H7 (cell line): Measurements from ENCODE around the gene GOLGA6L9. TPM values are rescaled to one million over a fixed set of nuclear protein-coding genes. Genes with fewer than 3 reads are reported as not detected.
"Not testable (repeated sequence)": the region's sequence is repeated elsewhere in the genome, so short reads cannot be mapped to it uniquely, and the experiment has no call there.

ENCODE experiments used
- DNase-seq: peaks from one replicate; pipeline ENCODE4 v3.0.0; 2012
- H3K27me3 ChIP-seq: 2 replicates; pipeline ENCODE4 v1.6.0; 2011; ENCODE audit warnings: mild to moderate bottlenecking, low read length; ENCODE audit not compliant: control insufficient read depth, insufficient read depth
- H3K36me3 ChIP-seq: replicated peaks from 2 replicates; pipeline ENCODE4 v1.5.1; 2011; ENCODE audit warnings: low read length; ENCODE audit not compliant: control insufficient read depth, insufficient read depth
- H3K4me3 ChIP-seq: 2 replicates; pipeline ENCODE4 v1.5.1; 2011; ENCODE audit warnings: low read depth, mild to moderate bottlenecking, control low read depth, low read length, moderate library complexity; ENCODE audit not compliant: insufficient read depth
- total RNA-seq: library from RNA; depleted of rRNA; stranded (reverse); fragments of >200 nt; shearing (Covaris generic); gene quantifications from 2 replicates; pipeline ENCODE4 v1.2.3, GENCODE V29; 2014

Gene GOLGA6L9
- total RNA-seq, 1 experiment from 2014 or later = 2.5 TPM

- H3K27me3 ChIP-seq, DNase-seq, H3K36me3 ChIP-seq, H3K4me3 ChIP-seq: not testable (repeated sequence)
Observed at GRCh38 chr15:82414525-82415191, 15.0 kb upstream of the GOLGA6L9 start.

- not testable (repeated sequence) for H3K4me3 ChIP-seq, H3K36me3 ChIP-seq, DNase-seq, H3K27me3 ChIP-seq
Observed at GRCh38 chr15:82420516-82420915, 9.1 kb upstream of the GOLGA6L9 start.

GRCh38 chr15:82420966-82421365, 8.7 kb upstream of the GOLGA6L9 start:
- DNase-seq, H3K4me3 ChIP-seq, H3K27me3 ChIP-seq, H3K36me3 ChIP-seq: not testable (repeated sequence)

GRCh38 chr15:82427117-82427516, 2.5 kb upstream of the GOLGA6L9 start:
- not testable (repeated sequence) for DNase-seq, H3K27me3 ChIP-seq, H3K4me3 ChIP-seq, H3K36me3 ChIP-seq

- peak overlapping the region; percentile 28 for H3K4me3 ChIP-seq
- not testable (repeated sequence) for H3K36me3 ChIP-seq, DNase-seq, H3K27me3 ChIP-seq
Observed at GRCh38 chr15:82445420-82445819, 15.8 kb downstream of the GOLGA6L9 start.

GRCh38 chr15:82457336-82457735, 27.7 kb downstream of the GOLGA6L9 start:
- not testable (repeated sequence) for H3K4me3 ChIP-seq, H3K36me3 ChIP-seq, H3K27me3 ChIP-seq, DNase-seq

GRCh38 chr15:82465629-82466028, 36.0 kb downstream of the GOLGA6L9 start:
- not testable (repeated sequence) for DNase-seq, H3K4me3 ChIP-seq, H3K27me3 ChIP-seq, H3K36me3 ChIP-seq

- H3K27me3 ChIP-seq = not testable (repeated sequence)
Observed at GRCh38 chr15:82468205-82468604, 38.6 kb downstream of the GOLGA6L9 start.

GRCh38 chr15:82469381-82469780, 39.8 kb downstream of the GOLGA6L9 start:
- not testable (repeated sequence) for H3K4me3 ChIP-seq, H3K27me3 ChIP-seq, H3K36me3 ChIP-seq, DNase-seq

More at GRCh38 chr15:82468205-82468604, 38.6 kb downstream of the GOLGA6L9 start:
- DNase-seq, H3K36me3 ChIP-seq, H3K4me3 ChIP-seq: not testable (repeated sequence)

GRCh38 chr15:82472269-82472982, 42.8 kb downstream of the GOLGA6L9 start:
- not testable (repeated sequence) for H3K4me3 ChIP-seq, H3K27me3 ChIP-seq, H3K36me3 ChIP-seq
- peak; percentile 71 for DNase-seq

- H3K27me3 ChIP-seq, DNase-seq, H3K4me3 ChIP-seq, H3K36me3 ChIP-seq: not testable (repeated sequence)
Observed at GRCh38 chr15:82474596-82475325, 45.1 kb downstream of the GOLGA6L9 start.

- H3K4me3 ChIP-seq, H3K27me3 ChIP-seq, DNase-seq: not testable (repeated sequence)
Observed at GRCh38 chr15:82475345-82475967, 45.8 kb downstream of the GOLGA6L9 start.

GRCh38 chr15:82476697-82477342, 47.2 kb downstream of the GOLGA6L9 start:
- not testable (repeated sequence) for H3K27me3 ChIP-seq, H3K4me3 ChIP-seq
- DNase-seq = peak; percentile 37

More at GRCh38 chr15:82475345-82475967, 45.8 kb downstream of the GOLGA6L9 start:
- not testable (repeated sequence) for H3K36me3 ChIP-seq

GRCh38 chr15:82477343-82478057, 47.9 kb downstream of the GOLGA6L9 start:
- not testable (repeated sequence) for DNase-seq, H3K36me3 ChIP-seq, H3K27me3 ChIP-seq, H3K4me3 ChIP-seq

More at GRCh38 chr15:82476697-82477342, 47.2 kb downstream of the GOLGA6L9 start:
- not testable (repeated sequence) for H3K36me3 ChIP-seq
